H9 (cell line): ENCODE data around the gene PLAU. TPM values are rescaled to one million over a fixed set of nuclear protein-coding genes. Genes with fewer than 3 reads are reported as not detected.
"Not testable (repeated sequence)": the region's sequence is repeated elsewhere in the genome, so short reads cannot be mapped to it uniquely, and the experiment has no call there.

Source experiments
- DNase-seq: peaks from one replicate; pipeline ENCODE4 v3.0.0-alpha.2; 2017
- H2AFZ ChIP-seq: one replicate; pipeline ENCODE4 v1.6.1; 2013; ENCODE audit warnings: mild to moderate bottlenecking, low read length, control low read depth, moderate library complexity
- H2AK5ac ChIP-seq: 2 replicates; pipeline ENCODE4 v1.6.1; 2013; ENCODE audit warnings: low read length, control low read depth, mixed read lengths; ENCODE audit not compliant: insufficient read length
- H2BK120ac ChIP-seq: one replicate; pipeline ENCODE4 v1.6.1; 2013; ENCODE audit warnings: low read depth, mild to moderate bottlenecking, low read length, control low read depth, inconsistent platforms; ENCODE audit not compliant: poor library complexity, severe bottlenecking
- H2BK12ac ChIP-seq: 2 replicates; pipeline ENCODE4 v1.6.1; 2013; ENCODE audit warnings: low read length, control low read depth, mixed read lengths, low read depth; ENCODE audit not compliant: insufficient read length
- H2BK15ac ChIP-seq: 2 replicates; pipeline ENCODE4 v1.6.1; 2013; ENCODE audit warnings: low read depth, low read length, control low read depth
- H2BK20ac ChIP-seq: one replicate; pipeline ENCODE4 v1.6.1; 2013; ENCODE audit warnings: low read depth, mild to moderate bottlenecking, low read length, control low read depth, inconsistent platforms; ENCODE audit not compliant: poor library complexity, severe bottlenecking
- H2BK5ac ChIP-seq: 2 replicates; pipeline ENCODE4 v1.6.1; 2013; ENCODE audit warnings: low read length, control low read depth, mixed read lengths; ENCODE audit not compliant: insufficient read length
- H3K14ac ChIP-seq: 2 replicates; pipeline ENCODE4 v1.6.1; 2013; ENCODE audit warnings: low read length, control low read depth; ENCODE audit not compliant: insufficient read depth
- H3K18ac ChIP-seq: 2 replicates; pipeline ENCODE4 v1.6.1; 2013; ENCODE audit warnings: low read depth, mild to moderate bottlenecking, mixed read lengths, low read length, control low read depth; ENCODE audit not compliant: insufficient read length
- H3K23ac ChIP-seq: 2 replicates; pipeline ENCODE4 v1.6.1; 2013; ENCODE audit warnings: low read length, control low read depth, mixed read lengths, low read depth; ENCODE audit not compliant: insufficient read length
- H3K23me2 ChIP-seq: 2 replicates; pipeline ENCODE4 v1.6.1; 2013; ENCODE audit warnings: low read depth, mild to moderate bottlenecking, mixed read lengths, low read length, control low read depth; ENCODE audit not compliant: insufficient read length, poor library complexity, severe bottlenecking
- H3K27ac ChIP-seq: 2 replicates; pipeline ENCODE4 v1.5.1; 2013; ENCODE audit warnings: low read length, control low read depth, mixed read lengths, low read depth; ENCODE audit not compliant: insufficient read length
- H3K27me3 ChIP-seq: 2 replicates; pipeline ENCODE4 v1.6.1; 2013; ENCODE audit warnings: low read length, control low read depth, inconsistent platforms; ENCODE audit not compliant: insufficient read depth
- H3K4ac ChIP-seq: 2 replicates; pipeline ENCODE4 v1.6.1; 2013; ENCODE audit warnings: low read depth, mild to moderate bottlenecking, control low read depth, inconsistent platforms, low read length, moderate library complexity
- H3K4me1 ChIP-seq: 2 replicates; pipeline ENCODE4 v1.6.1; 2013; ENCODE audit warnings: low read length, control low read depth, inconsistent platforms; ENCODE audit not compliant: insufficient read depth
- H3K4me2 ChIP-seq: 2 replicates; pipeline ENCODE4 v1.6.1; 2013; ENCODE audit warnings: low read length, control low read depth, mixed read lengths; ENCODE audit not compliant: insufficient read length, insufficient read depth
- H3K56ac ChIP-seq: 2 replicates; pipeline ENCODE4 v1.6.1; 2013; ENCODE audit warnings: low read depth, mild to moderate bottlenecking, mixed read lengths, low read length, control low read depth; ENCODE audit not compliant: insufficient read length
- H3K79me1 ChIP-seq: 2 replicates; pipeline ENCODE4 v1.6.1; 2013; ENCODE audit warnings: low read depth, mild to moderate bottlenecking, moderate library complexity, low read length, control low read depth, inconsistent platforms; ENCODE audit not compliant: insufficient read depth, poor library complexity, severe bottlenecking
- H3K79me2 ChIP-seq: 2 replicates; pipeline ENCODE4 v1.6.1; 2013; ENCODE audit warnings: low read length, control low read depth, inconsistent platforms; ENCODE audit not compliant: insufficient read depth
- H3K9ac ChIP-seq: 2 replicates; pipeline ENCODE4 v1.6.1; 2013; ENCODE audit warnings: low read length, control low read depth, mixed read lengths; ENCODE audit not compliant: insufficient read length; ENCODE audit errors: extremely low read depth
- H3K9me3 ChIP-seq: one replicate; pipeline ENCODE4 v1.6.1; 2013; ENCODE audit warnings: low read depth, low read length, inconsistent platforms; ENCODE audit not compliant: control insufficient read depth
- H3T11ph ChIP-seq: one replicate; pipeline ENCODE4 v1.6.1; 2013; ENCODE audit warnings: mild to moderate bottlenecking, low read length, control low read depth, inconsistent platforms
- H4K20me1 ChIP-seq: one replicate; pipeline ENCODE4 v1.6.1; 2013; ENCODE audit not compliant: control insufficient read depth, insufficient read length, insufficient read depth
- H4K5ac ChIP-seq: 2 replicates; pipeline ENCODE4 v1.6.1; 2013; ENCODE audit warnings: low read depth, mild to moderate bottlenecking, mixed read lengths, low read length, control low read depth; ENCODE audit not compliant: insufficient read length
- H4K8ac ChIP-seq: replicated peaks from 2 replicates; pipeline ENCODE4 v1.6.1; 2013; ENCODE audit warnings: low read length, control low read depth, mixed read lengths, low read depth; ENCODE audit not compliant: insufficient read length
- H4K91ac ChIP-seq: 2 replicates; pipeline ENCODE4 v1.6.1; 2013; ENCODE audit warnings: low read depth, mild to moderate bottlenecking, moderate library complexity, mixed read lengths, low read length, control low read depth; ENCODE audit not compliant: insufficient read length
- H3K27ac Mint-ChIP-seq, 3 experiments: 2 replicates in 2 of 3; 3 replicates in 1 of 3; pipeline ENCODE4 v1.8.0; 2020 to 2021; ENCODE audit warnings: mixed read lengths in 3 of 3, mild to moderate bottlenecking in 1 of 3, moderate library complexity in 1 of 3
- H3K27me3 Mint-ChIP-seq: 2 replicates; pipeline ENCODE4 v1.8.0; 2021; ENCODE audit warnings: low read depth, mild to moderate bottlenecking, moderate library complexity, mixed read lengths
- H3K36me3 Mint-ChIP-seq, 3 experiments: 2 replicates in 2 of 3; 3 replicates in 1 of 3; pipeline ENCODE4 v1.8.0; 2020 to 2021; ENCODE audit warnings: low read depth in 3 of 3, mixed read lengths in 3 of 3; ENCODE audit not compliant: insufficient read depth in 1 of 3
- H3K4me1 Mint-ChIP-seq, 2 experiments: 2 replicates each; pipeline ENCODE4 v1.8.0; 2020; ENCODE audit warnings: mixed read lengths in 2 of 2
- H3K4me3 Mint-ChIP-seq, 2 experiments: 2 replicates in 1 of 2; 3 replicates in 1 of 2; pipeline ENCODE4 v1.8.0; 2020 to 2021; ENCODE audit warnings: mild to moderate bottlenecking in 2 of 2, mixed read lengths in 2 of 2, moderate library complexity in 1 of 2
- H3K9me3 Mint-ChIP-seq, 2 experiments: 2 replicates in 1 of 2; 3 replicates in 1 of 2; pipeline ENCODE4 v1.8.0; 2020; ENCODE audit warnings: mild to moderate bottlenecking in 2 of 2, mixed read lengths in 2 of 2, moderate library complexity in 1 of 2
- CTCF ChIP-seq: fragments of 200-600 bp; sonication (generic); conservative IDR thresholded peaks from 3 replicates; pipeline ENCODE4 v1.8.0; 2021; ENCODE audit warnings: antibody characterized with exemption, mild to moderate bottlenecking
- WGBS: extraction: QIAGEN DNeasy Blood & Tissue Kit; methylation state at CpG from one replicate; pipeline ENCODE4 v1.1.7; 2013; ENCODE audit warnings: missing lambda C conversion rate, low lambda C conversion rate, mixed read lengths; ENCODE audit not compliant: insufficient read length; ENCODE audit errors: extremely low coverage; 5-methylcytosine and 5-hydroxymethylcytosine counted together
- total RNA-seq: library from RNA; stranded (reverse); gene quantifications from 2 replicates; pipeline ENCODE4 v1.2.1, GENCODE V29; 2021

PLAU gene
- total RNA-seq, 1 experiment from 2014 or later, result 15.0 TPM

GRCh38 chr10:73894245-73894971 lies 16.5 kb upstream of the PLAU start:
- no peaks in the 10 kb centered on the region for H3K79me1 ChIP-seq
- no peak overlapping the region for H3K4me3 Mint-ChIP-seq
- H3K27ac Mint-ChIP-seq, result no peak overlapping the region
- no peak overlapping the region for H2BK20ac ChIP-seq
- no peak overlapping the region for H3K14ac ChIP-seq
- H3K27ac ChIP-seq, result no peak overlapping the region
- H2BK15ac ChIP-seq, result no peak overlapping the region
- no peak overlapping the region for H3K56ac ChIP-seq
- no peak for DNase-seq
- H3K36me3 Mint-ChIP-seq, result no peaks in the 10 kb centered on the region
- no peak overlapping the region for H3K23ac ChIP-seq
- peaks cover 4% of the 10 kb centered on the region for H3K27me3 Mint-ChIP-seq
- H4K91ac ChIP-seq, result no peak overlapping the region
- H2AK5ac ChIP-seq, result no peak overlapping the region
- H3K23me2 ChIP-seq, result no peaks in the 10 kb centered on the region
- H4K20me1 ChIP-seq, result no peaks in the 10 kb centered on the region
- H3K4me1 ChIP-seq, result 0 out of 2 replicates have a peak, but pooled peaks cover 2% of the 10 kb centered on the region
- H3T11ph ChIP-seq, result no peak overlapping the region
- no peak overlapping the region for H3K9ac ChIP-seq
- no peak for TF ChIP-seq CTCF
- no peak overlapping the region for H3K4ac ChIP-seq
- H3K18ac ChIP-seq, result no peak overlapping the region
- H3K4me1 Mint-ChIP-seq, result peaks cover 0 to 6% of the 10 kb centered on the region in 2 experiments; a peak in 2 of 4 replicates
- H3K9me3 Mint-ChIP-seq, result peaks cover 0 to 3% of the 10 kb centered on the region in 2 experiments; a peak in 2 of 5 replicates
- H2BK5ac ChIP-seq, result no peak overlapping the region
- H3K4me2 ChIP-seq, result no peak overlapping the region
- H2AFZ ChIP-seq, result no peak overlapping the region
- WGBS, result no CpG with 5 or more reads among the region's 6 CpGs
- H3K27me3 ChIP-seq, result no peaks in the 10 kb centered on the region
- no peaks in the 10 kb centered on the region for H3K79me2 ChIP-seq
- no peak overlapping the region for H2BK120ac ChIP-seq
- H4K8ac ChIP-seq, result no peak overlapping the region
- H4K5ac ChIP-seq, result no peak overlapping the region
- no peak overlapping the region for H2BK12ac ChIP-seq
- no peaks in the 10 kb centered on the region for H3K9me3 ChIP-seq

- not testable (repeated sequence) for H3K79me2 ChIP-seq, H3K27me3 Mint-ChIP-seq, H3K9me3 ChIP-seq, H2AK5ac ChIP-seq, H3K9ac ChIP-seq, H3K27ac ChIP-seq, H4K8ac ChIP-seq, H3K18ac ChIP-seq, DNase-seq, H2BK5ac ChIP-seq, H2BK15ac ChIP-seq, H2BK120ac ChIP-seq, H3K27ac Mint-ChIP-seq, H3K23me2 ChIP-seq, H3K4me3 Mint-ChIP-seq, H3K4ac ChIP-seq, H3K23ac ChIP-seq, H3T11ph ChIP-seq, H3K79me1 ChIP-seq, H3K27me3 ChIP-seq, H3K56ac ChIP-seq, H3K9me3 Mint-ChIP-seq, H2BK12ac ChIP-seq, H3K4me2 ChIP-seq, H2BK20ac ChIP-seq, H3K36me3 Mint-ChIP-seq, H4K91ac ChIP-seq, H3K4me1 ChIP-seq, H3K4me1 Mint-ChIP-seq, H2AFZ ChIP-seq, H3K14ac ChIP-seq, H4K20me1 ChIP-seq, H4K5ac ChIP-seq
- WGBS, result no CpG with 5 or more reads among the region's 9 CpGs
Observed at GRCh38 chr10:73895381-73895780, 15.6 kb upstream of the PLAU start.
